Measurements from ENCODE around the gene PATL2.
"Not testable (repeated sequence)": the region's sequence is repeated elsewhere in the genome, so short reads cannot be mapped to it uniquely, and the experiment has no call there.

PATL2 gene

DNA sequence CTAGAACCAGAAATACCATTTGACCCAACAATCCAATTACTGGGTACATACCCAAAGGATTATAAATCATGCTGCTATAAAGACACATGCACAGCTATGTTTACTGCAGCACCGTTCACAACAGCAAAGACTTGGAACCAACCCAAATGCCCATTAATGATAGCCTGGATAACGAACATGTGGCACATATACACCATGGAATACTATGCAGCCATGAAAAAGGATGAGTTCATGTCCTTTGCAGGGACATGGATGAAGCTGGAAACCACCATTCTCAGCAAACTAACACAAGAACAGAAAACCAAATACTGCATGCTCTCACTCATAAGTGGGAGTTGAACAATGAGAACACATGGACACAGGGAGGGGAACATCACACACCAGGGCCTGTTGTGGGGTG lies 21.8 kb downstream of the PATL2 start:
- not testable (repeated sequence) for DNase-seq

DNA sequence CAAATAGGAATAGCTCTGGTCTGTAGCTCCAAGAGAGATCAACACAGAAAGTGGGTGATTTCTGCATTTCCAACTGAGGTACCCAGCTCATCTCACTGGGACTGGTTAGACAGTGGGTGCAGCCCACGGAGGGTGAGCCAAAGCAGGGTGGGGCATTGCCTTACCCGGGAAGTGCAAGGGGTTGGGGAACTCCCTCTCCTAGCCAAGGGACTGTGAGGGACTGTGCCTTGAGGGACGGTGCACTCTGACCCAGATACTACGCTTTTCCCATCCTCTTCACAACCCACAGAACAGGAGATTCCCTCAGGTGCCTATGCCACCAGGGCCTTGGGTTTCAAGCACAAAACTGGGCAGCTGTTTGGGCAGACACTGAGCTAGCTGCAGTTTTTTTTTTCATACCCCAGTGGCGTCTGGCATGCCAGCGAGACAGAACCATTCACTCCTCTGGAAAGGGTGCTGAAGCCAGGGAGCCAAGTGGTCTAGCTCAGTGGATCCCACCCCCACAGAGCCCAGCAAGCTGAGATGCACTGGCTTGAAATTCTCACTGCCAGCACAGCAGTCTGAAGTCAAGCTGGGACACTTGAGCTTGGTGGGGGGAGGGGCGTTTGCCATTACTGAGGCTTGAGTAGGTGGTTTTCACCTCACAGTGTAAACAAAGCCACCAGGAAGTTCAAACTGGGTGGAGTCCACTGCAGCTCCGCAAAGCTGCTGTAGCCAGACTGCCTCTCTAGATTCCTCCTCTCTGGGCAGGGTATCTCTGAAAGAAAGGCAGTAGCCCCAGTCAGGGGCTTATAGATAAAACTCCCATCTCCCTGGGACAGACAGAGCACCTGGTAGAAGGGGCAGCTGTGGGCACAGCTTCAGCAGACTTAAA lies 28.1 kb downstream of the PATL2 start:
- peak; percentile 56 for DNase-seq

DNA sequence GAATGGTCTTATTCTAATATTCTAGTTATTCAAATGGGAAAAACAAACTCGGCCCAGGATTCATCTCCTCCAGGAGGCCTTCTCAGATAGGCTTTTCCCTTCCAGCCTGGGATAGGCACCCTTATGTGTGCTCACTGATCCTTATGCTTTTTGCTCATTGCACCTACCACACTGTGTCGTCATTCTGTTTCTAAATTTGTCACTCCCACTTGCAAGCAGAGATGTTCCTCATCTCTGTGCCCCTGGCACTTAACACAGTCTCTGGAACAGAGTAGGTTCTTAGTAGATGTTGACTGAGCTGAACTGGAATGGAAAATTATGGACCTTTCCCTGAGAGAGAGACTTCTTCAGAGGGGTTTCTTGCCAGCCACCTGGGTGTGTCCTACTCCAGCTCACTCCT lies 28.9 kb downstream of the PATL2 start:
- no peak for DNase-seq

DNA sequence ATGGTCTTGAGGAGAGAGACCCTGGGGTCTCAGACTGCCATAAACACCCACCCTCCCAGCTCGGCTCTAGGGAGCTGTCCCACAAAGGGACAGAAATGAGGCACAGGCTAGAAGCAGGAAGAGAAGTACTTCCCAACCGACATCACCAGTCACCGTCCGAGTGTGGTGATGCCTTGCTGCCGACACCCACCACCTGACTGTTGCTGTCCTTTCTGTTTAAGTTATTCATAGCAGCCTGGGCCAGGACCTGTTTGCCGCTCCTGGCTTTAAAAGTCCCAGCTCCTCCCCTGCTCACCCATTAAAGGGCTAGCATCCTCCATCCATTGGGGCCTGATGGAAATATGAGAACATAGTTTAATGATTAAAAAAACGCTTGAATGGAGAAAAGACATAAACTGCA lies 34.4 kb downstream of the PATL2 start:
- no peak for DNase-seq

DNA sequence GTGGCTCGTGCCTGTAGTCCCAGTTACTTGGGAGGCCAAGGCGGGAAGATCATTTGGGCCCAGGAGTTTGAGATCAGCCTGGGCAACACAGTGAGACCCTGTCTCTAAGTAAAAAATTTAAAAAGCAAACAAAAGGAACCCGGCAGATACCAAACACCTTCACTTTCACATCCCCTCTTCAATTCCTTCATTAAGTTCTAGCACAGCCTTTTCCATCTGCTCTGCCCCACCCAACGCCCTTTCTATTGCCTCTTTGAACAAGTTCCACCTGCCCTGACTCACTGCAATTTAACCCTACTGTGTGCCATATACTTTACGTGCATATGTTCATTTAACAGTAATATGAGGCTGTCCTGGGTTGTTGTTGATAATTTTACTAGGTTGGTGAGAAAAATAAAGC lies 35.2 kb downstream of the PATL2 start:
- no peak for DNase-seq

DNA sequence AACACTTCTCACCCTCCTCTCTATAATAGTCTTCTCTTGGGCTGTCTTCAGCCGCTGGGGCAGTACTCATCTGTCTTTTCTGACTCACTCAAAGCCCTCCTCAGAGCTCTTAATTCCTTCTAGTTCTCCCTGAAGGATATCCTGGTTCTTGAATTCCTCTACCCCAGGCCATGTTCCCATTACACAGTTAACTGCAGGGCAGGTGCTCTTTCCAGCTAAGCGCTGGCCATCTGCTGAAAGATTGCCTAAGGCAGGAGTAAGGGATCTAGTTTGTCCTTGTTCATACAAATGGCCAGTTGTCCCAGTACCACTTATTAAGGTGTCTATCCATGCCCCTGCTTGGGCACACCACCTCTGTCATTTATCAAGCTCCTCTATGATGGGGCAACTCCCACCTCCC lies 37.5 kb downstream of the PATL2 start:
- DNase-seq = no peak

DNA sequence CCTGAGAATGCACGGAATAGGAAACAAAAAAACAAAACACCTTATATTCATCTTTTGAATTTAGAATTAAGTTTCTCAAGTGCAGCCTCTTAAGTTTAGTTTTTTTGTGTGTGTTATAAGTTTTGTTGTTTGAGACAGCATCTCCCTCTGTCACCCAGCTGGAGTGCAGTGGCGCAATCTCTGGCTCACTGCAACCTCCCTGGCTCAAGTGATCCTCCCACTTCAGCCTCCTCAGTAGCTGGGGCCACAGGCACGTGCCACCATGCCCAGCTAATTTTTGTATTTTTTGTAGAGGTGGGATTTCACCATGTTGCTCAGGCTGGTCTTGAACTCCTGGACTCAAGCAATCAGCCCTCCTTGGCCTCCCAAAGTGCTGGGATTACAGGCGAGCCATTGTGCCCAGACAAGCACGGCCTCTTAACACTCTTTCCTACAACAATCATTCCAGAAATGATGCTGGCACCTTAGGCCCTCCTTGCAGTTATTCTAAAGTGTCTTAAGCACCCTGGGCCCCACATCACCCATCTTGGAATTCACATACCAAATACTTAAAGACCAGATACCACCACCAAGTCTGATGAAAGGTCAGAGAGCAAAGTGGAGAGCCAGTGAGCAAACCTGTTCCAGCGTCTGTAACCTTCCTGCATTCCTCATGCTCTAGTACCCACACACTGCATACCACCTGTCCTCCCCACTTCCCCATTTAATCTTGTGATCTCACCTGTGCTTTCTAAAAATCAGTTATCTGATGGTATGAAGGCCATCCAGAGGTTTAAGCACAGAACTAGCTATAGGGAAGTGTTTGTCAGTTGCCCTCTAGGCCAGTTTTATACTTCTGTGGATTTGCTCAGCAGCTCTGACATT lies 40.8 kb downstream of the PATL2 start:
- no peak for DNase-seq

DNA sequence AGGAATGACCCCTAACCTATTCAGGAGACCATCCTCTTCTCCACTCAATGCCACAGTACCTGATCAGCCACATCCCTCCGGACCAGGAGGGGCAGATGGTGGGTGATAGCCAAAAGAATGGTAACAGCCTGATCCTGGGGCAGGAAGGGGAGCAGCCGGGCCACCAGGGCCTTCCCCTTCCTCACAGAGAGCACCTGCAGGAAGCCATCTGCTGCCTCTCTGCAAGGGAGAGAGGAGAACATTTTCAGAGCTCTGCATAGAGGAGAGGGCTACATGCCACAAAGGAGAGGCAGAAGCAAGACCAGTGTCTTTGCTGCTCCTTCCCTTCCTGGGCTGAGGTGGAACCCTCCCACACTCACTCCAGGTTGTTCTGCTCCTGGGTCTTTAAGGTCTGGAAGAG lies 42.2 kb downstream of the PATL2 start:
- no peak for DNase-seq

DNA sequence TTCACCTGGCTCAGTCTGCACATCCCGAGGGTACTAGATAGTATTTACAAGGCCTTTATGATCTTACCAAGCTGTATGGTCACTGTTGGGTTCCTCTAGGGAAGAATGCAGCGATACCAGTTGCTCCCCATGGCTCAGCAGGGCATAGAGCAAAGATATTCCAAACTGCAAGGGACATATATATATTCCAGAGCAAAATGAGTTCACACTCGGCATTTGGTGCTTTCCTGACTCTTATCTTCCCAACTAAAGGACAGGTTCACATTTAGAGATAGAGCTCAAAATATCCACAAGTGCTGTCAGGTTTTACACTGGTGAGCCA lies 44.1 kb downstream of the PATL2 start:
- DNase-seq = no peak

DNA sequence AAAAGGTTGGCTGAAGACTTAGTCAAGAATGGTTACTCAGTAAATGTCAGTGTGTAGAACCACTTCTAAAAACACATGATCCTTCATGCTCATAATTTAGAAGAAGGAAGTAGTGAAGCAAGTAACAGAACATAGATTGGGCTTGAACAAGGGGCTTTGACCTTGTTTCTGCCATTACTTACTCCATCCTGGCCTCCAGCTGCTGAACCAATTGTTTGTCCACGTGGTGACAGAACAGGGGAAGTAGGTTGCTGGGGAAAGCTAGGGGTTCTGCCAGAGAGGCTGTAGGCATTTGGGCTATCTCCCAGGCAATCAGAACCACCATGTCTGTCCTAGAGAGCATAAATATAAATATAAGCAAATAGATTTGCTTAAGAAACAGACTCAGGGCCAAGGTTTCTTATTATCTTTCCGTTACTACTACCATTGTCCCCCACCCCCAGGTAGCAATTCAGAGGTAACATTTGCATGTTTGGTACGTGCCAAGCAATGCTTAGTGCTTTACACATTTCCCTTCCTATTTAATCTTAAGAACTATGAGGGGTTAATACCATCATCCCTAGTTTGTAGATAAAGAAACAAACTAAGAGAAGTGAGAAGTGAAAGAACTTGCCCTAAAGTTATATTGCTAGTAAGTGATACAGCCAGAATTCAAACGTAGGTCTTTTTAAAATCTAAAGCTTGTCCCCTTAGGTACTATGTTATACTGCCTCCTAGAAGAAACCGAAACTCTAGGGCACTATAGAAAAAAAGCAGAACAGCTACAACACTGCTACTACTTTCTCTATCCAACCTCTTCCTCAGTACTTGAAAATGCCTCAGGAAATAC lies 44.7 kb downstream of the PATL2 start:
- DNase-seq = no peak

DNA sequence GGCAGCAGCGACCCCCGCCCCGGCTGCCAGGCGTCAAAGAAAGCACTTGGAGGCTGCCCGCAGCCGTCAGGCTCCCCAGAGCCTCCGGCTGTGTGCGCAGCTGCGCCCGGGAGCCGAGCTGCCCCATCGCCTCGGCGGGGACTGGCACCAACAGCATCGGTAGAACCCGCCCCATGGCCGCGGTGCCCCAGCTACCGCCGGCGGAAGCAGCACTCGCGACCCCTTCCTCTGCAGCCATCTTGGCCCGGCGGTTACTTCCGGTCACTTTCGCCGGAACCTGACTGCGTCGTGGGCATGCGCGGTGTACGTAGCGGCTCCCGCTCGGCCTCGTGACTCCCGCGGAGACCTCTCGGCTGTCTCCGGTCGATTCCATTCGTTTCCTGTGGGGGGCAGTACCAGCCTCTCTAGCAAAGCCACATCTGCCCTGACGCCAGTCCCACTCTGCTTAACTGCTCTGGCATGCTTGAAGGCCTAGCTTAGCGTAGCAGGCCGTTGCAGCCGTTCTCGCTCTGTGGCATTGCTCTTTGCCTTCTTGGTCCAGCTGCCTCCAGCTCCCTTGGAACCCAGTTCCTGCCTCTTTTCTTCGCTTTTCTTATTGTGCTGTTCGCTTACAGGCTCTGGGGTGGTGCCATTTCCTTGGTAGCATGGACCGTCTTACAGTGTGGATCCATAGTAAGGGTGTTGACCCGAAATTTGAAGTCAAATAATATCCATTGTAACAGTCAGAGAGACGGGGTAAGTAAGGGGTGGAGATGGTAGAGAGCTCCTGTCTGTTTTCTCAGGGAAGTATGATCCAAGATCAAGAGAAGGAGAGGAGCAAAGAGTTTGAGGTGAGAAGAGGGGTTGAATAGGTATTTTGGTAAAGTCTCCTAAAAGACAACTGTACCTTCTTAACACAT lies 47.5 kb downstream of the PATL2 start, which contains the start of gene SPG11:
Gene SPG11 (minus strand): TSS at position 253 of the 899 bp plus-strand sequence. CDS start 15 bp downstream, at position 238.
- peak; percentile 92 for DNase-seq

DNA sequence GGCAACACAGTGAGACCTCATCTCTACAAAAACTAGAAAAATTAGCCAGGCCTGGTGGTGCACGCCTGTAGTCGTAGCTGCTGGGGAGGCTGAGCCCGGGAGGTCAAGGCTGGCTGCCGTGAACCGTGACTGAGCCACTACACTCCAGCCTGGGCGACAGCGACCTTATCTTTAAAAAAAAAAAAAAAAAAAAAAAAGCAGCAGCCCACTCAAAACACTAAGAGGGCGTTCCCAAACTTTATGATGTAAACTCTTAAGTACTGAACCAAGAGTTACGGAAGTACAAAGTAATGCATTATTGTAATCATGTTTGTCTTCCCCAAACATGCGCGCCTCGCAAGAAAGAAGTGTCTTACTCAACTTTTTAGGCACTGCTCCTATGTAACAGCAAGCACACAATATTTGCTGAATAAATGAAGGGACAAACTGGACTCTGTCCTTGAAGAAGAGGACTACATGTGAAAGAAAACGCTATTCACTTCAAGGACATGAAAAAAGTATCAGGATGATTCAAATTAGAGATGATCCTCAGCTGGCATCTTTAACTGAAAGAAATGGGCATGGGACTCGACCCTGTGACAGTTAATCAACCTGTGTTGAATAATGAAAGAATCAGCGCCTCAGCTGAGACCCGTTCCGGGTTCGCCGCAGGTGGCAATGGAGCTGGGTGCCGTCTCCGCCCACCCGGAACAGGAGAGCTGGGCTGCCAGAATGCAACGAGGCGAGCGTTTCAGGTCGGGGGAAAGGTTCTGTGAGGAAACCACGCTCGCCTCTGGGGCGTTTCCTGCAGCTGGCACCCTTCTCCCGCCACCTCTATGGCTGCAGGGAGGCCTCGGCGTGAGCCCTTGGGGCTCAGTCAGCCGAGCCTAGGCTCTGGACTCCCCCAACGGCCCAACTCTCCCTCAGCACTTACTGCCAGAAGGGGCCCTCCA lies 48.4 kb downstream of the PATL2 start:
- peak; percentile 78 for DNase-seq

DNA sequence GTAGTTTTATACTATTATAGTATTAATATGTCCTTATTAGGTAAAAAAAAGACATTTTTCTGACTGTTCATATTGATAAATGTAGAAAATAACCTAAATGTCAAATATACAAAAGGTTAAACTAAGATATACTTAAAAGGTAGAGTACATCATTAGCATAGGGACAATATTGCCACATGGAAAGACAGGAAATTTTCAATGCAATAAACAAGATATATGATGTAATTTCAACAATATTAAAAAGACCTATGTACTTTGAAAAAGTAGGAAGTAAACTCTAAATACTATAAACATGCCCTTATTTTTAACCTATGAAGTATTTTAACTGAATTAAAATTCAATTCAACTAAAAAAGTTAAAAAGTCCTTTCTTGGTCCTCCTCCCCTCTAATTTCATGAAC lies 49.5 kb downstream of the PATL2 start:
- DNase-seq = no peak

DNA sequence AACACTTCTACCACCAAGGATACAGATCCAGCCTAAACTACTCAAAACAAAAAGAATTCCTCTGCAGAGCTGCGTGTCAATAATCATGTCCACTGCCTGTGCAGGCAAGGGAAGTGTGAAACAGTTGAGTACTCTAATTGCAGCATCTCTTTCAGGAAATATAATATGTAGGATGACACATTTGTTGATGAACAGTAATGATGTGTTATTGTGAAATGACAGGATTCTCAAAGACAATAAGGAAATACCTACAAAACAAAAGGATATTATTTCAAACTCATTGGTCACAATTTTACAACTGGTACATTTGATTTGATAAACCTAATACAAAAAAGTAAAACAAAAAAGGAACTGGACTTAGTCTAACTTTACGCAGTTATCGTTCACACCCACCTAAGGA lies 52.1 kb downstream of the PATL2 start:
- no peak for DNase-seq

DNA sequence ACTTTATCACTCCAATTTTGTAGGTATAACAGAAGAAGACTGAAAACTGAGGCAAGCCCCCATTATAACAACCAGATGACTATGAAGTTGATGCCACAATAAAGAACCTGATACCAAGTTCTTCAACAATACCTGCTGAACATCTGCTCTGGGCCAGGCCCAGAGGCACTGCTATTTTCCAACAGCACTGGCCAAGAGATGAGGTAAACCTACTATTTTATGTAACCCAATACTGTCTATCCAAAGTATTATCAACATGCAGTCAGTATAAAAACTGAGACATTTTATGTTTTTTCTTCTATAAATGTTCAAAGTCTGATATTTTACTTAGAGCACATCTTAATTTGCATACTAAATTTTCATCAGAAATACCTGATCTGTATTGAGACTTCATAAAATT lies 53.7 kb downstream of the PATL2 start:
- DNase-seq = no peak

DNA sequence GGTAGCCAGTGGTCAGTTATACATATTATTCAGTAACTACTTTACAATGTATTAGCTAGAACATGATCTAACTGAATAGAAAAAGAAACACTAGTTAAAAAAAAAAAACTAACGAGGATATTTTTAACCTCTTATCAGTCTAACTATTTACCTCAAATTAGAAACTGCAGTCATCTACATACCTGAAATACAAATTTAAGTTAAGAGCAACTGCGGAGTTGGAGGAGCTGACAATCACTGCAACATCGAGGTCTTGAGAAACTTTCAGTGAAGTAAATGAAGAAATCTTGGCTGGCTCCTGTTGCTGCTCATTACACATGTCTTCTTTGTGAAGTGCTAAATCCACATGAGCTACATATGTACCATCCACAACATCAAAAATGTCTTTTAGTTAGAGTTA lies 54.2 kb downstream of the PATL2 start:
- no peak for DNase-seq

DNA sequence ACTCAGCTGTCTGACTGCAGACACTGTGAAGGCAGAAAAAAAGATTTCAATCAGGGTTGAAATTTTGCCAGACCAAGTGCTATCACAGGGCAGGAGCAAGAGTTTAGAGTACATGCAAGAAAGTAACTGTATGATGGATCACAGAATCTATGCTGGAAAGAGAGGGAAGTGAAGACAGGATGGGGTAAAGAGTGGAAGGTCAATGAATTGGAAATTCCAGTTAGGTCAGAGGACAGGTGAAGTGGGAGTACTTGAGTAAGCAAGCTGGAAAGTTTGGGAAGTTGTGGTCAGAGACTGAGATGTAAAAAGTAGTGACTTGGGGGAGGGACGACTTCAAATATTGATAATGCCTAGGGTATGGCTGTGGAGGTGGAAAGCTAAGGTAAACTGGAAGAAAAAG lies 54.8 kb downstream of the PATL2 start:
- DNase-seq = no peak

DNA sequence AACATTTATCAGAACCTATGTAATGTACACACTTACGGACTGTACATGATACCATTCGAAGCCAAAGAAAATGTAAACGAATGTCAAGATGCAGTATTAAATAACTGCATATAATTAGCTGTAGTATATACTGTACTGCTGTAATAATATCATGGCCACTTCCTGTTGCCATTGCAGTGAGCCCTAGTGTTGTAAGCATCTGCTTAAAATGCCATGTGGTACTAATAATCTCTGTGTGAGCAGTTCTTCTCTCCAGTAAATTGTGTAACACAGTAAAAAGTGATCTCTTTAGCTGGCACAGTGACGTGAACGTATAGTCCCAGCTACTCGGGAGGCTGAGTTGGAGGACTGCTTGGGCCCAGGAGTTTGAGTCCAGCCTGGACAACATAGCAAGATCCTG lies 56.3 kb downstream of the PATL2 start:
- DNase-seq = no peak

DNA sequence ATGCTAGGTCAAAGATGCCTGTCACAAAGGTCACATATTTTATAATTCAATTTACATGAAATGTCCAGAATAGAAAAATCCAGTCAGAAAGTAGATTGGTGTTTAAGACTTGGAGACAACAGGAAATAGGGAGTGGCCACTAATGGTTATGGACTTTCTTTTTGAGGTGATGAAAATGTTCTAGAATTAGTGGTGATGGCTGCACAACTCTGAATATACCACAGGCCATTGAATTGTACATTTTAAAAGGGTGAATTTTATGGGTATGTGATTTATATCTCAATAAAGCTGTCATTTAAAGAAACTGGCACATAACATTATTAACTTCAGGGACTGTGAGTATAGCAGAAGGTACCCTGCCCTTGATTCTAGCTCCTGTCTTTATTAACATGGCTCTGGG lies 63.5 kb downstream of the PATL2 start:
- DNase-seq = no peak

DNA sequence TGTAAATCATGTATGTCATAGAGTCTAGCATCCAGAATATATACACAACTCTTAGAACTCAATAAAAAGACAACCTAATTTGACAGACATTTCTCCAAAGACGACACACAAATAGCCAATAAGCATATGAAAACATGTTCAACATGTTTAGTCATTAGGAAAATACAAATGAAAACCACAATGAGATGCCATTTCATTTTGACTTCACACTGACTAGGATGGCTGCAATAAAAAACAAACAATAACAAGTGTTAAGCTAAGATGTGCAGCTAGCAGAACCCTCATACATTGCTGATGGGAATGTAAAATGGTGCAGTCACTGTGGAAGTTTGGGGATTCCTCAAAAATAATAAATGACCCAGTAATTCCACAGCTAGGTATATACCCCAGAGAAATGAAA lies 64.1 kb downstream of the PATL2 start:
- no peak for DNase-seq

DNA sequence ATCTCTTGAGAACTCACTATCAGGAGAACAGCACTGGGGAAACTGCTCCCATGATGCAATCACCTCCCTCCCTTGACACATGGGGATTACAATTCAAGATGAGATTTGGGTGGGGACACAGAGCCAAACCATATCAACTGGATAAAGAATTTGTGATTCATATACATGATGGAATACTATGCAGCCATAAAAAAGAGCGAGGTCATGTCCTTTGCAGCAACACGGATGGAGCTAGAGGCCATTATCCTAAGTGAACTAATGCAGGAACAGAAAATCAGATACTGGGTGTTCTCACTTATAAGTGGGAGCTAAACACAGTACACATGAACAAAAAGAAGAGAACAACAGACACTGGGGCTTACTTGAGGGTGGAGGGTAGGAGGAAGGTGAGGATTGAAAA lies 64.7 kb downstream of the PATL2 start:
- no peak for DNase-seq
